ENCODE data around the gene ACTL7B. TPM values are rescaled to one million over a fixed set of nuclear protein-coding genes. Genes with fewer than 3 reads are reported as not detected.

ACTL7B gene
- total RNA-seq, 4 donors from 2014 or later, result not detected

DNA sequence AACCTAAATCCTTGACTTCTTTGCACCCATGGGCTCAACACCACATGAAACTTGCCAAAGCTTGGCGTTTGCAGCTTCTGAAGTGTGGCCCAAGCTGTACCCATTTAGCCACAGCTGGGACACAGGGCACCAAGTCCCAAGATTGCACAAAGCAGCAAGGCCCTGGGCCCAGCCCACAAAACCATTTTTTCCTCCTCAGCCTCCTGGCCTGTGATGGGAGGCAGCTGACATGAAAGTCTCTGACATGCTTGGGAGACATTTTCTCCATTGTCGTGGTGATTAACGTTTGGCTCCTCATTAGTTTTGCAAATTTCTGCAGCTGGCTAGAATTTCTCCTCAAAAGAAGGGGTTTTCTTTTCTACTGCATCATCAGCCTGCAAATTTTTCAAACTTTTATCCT, 32.0 kb downstream of the ACTL7B start:
- intact Hi-C loops (cut with DNase I), result no loop called here
- peak; percentile 26 for DNase-seq (ENCODE audit: extremely low spot score)
- H3K4me3 ChIP-seq, result no peak overlapping the region
- TF ChIP-seq, protein P1, sequence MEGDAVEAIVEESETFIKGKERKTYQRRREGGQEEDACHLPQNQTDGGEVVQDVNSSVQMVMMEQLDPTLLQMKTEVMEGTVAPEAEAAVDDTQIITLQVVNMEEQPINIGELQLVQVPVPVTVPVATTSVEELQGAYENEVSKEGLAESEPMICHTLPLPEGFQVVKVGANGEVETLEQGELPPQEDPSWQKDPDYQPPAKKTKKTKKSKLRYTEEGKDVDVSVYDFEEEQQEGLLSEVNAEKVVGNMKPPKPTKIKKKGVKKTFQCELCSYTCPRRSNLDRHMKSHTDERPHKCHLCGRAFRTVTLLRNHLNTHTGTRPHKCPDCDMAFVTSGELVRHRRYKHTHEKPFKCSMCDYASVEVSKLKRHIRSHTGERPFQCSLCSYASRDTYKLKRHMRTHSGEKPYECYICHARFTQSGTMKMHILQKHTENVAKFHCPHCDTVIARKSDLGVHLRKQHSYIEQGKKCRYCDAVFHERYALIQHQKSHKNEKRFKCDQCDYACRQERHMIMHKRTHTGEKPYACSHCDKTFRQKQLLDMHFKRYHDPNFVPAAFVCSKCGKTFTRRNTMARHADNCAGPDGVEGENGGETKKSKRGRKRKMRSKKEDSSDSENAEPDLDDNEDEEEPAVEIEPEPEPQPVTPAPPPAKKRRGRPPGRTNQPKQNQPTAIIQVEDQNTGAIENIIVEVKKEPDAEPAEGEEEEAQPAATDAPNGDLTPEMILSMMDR (IDR thresholded peaks at IDR 0.05), result no peak
- TF ChIP-seq POLR2A (IDR thresholded peaks at IDR 0.05; ENCODE audit: low read depth) (no peak), POLR2AphosphoS5 (IDR thresholded peaks at IDR 0.05) (no peak), EP300 (IDR thresholded peaks at IDR 0.05) (no peak)
- H3K4me1 ChIP-seq, result no peaks in the 10 kb centered on the region
- H3K36me3 ChIP-seq, result no peaks in the 10 kb centered on the region
- H3K9me3 ChIP-seq, result peaks cover 0 to 11% (median 0%) of the 10 kb centered on the region in 4 donors
- no peak overlapping the region for H3K27ac ChIP-seq (replicated peaks in 1 of 4)
- H3K27me3 ChIP-seq, result no peaks in the 10 kb centered on the region
- WGBS, result 78% methylated on average over 3 of the region's 3 CpGs

DNA sequence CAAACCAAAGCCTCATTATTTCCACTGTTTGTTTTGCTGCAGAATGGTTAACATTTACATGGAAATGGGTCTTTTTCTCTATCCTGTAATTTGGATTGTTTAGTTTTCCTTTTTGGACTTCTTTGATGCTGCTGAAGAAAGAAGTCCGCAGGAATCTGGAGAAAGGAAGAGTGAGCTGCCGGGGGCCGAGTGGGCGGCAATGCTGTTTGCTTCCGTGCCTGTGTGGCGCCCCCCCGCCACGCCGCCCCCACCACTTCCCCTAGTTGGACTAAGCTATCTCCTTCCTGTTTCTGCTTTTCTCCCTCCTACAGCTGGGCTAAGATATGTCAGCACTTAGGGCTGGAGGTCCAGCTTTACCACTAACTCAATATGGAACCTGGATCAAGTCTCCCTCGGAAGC, 39.7 kb downstream of the ACTL7B start:
- 66% methylated on average over 10 of the region's 10 CpGs for WGBS
- TF ChIP-seq POLR2AphosphoS5 (IDR thresholded peaks at IDR 0.05) (no peak), POLR2A (IDR thresholded peaks at IDR 0.05; ENCODE audit: low read depth) (no peak), EP300 (IDR thresholded peaks at IDR 0.05) (no peak)
- TF ChIP-seq, protein P1 (IDR thresholded peaks at IDR 0.05), result no peak

DNA sequence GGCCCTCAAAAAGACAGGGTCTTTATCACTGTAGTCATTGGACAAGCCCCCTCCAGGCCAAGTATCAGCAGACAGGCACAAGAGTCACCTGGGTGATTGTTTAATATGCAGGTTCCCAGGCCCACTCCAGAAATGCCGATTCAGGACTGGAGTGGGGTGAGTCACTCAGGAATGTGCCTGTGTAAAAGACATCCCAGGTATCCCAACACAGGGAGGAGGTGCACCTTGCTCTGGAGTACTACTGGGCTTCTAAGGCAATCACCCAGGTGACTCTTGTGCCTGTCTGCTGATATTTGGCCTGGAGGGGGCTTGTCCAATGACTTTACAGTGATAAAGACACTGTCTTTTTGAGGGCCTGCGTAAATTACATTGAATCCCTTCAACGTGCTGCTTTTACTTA, 40.6 kb downstream of the ACTL7B start:
- H3K4me3 ChIP-seq, result no peak overlapping the region
- peak; percentile 62 for DNase-seq (ENCODE audit: extremely low spot score)
- 90% methylated on average over 3 of the region's 3 CpGs for WGBS
- intact Hi-C loops (cut with DNase I), result no loop called here
- H3K36me3 ChIP-seq, result no peaks in the 10 kb centered on the region
- H3K9me3 ChIP-seq, result no peaks in the 10 kb centered on the region
- H3K4me1 ChIP-seq, result peaks cover 0 to 8% (median 0%) of the 10 kb centered on the region in 4 donors
- H3K27me3 ChIP-seq, result no peaks in the 10 kb centered on the region
- H3K27ac ChIP-seq (replicated peaks in 1 of 4), result no peak overlapping the region
- TF ChIP-seq EP300 (IDR thresholded peaks at IDR 0.05) (no peak), POLR2AphosphoS5 (IDR thresholded peaks at IDR 0.05) (no peak), POLR2A (IDR thresholded peaks at IDR 0.05; ENCODE audit: low read depth) (no peak)
- TF ChIP-seq, protein P1 (IDR thresholded peaks at IDR 0.05), result no peak

More for the DNA sequence above, 39.7 kb downstream of the ACTL7B start:
- Histone ChIP-seq H3K27me3 (no peaks in the 10 kb centered on the region), H3K27ac (replicated peaks in 1 of 4) (no peak overlapping the region), H3K36me3 (no peaks in the 10 kb centered on the region), H3K4me1 (peaks cover 0 to 8% (median 0%) of the 10 kb centered on the region in 4 donors), H3K4me3 (no peak overlapping the region), H3K9me3 (no peaks in the 10 kb centered on the region)
- intact Hi-C loops (cut with DNase I), result no loop called here
- DNase-seq (ENCODE audit: extremely low spot score), result peak; percentile 86

DNA sequence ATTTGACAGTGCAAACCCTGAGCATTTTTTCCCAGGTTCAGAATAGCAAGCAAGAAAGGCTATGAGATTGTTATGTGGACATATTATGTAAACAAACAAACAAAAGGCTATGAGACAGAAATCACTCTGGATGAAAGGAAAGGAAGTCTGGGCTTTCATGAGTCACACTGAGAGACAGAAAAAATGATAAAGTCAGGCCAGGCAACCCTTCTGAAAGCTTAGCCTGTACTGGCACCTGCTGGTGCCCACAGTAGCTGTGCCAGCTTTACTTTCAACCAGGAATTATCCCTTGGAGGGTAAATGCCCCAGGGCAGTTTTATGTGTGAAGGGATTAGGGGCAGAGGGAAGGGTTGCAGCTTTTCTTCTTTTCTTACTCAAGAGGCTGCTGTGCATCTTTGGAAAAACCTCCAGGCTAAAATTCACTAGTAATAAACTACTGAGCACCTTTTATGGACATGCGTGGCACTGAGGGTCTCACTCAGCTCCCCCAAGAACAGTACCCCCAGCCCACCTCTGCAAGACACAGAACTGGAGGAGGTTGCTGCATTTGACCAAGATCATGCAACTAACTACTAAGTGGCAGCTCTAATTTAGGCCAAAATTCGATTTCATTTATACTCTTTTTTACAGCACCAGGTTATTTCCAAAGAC, 41.7 kb downstream of the ACTL7B start:
- no peak for TF ChIP-seq POLR2A (IDR thresholded peaks at IDR 0.05; ENCODE audit: low read depth)
- no peak for TF ChIP-seq EP300 (IDR thresholded peaks at IDR 0.05)
- TF ChIP-seq, protein P1 (IDR thresholded peaks at IDR 0.05), result peak in 1 of 3 experiments; percentile 19
- intact Hi-C loops (cut with DNase I), result no loop called here

More for the DNA sequence above, 41.7 kb downstream of the ACTL7B start:
- peak; percentile 62 for DNase-seq (ENCODE audit: extremely low spot score)
- Histone ChIP-seq H3K27ac (replicated peaks in 1 of 4) (no peak overlapping the region), H3K4me3 (no peak overlapping the region), H3K36me3 (no peaks in the 10 kb centered on the region), H3K9me3 (no peaks in the 10 kb centered on the region), H3K27me3 (no peaks in the 10 kb centered on the region), H3K4me1 (peaks cover 0 to 8% (median 0%) of the 10 kb centered on the region in 4 donors)
- WGBS, result 88% methylated on average over 2 of the region's 2 CpGs
